Nephron progenitor cell (in vitro differentiated cells): ENCODE measurements around the gene PRKX.
"Not testable (repeated sequence)": the region's sequence is repeated elsewhere in the genome, so short reads cannot be mapped to it uniquely, and the experiment has no call there.

Source experiments
- DNase-seq: peaks from one replicate; pipeline ENCODE4 v3.0.0; 2021
- H3K27ac Mint-ChIP-seq: 2 replicates; pipeline ENCODE4 v1.8.0; 2021; ENCODE audit warnings: mild to moderate bottlenecking, moderate library complexity, mixed read lengths
- H3K27me3 Mint-ChIP-seq: 2 replicates; pipeline ENCODE4 v1.8.0; 2021; ENCODE audit warnings: mild to moderate bottlenecking, low read depth, mixed read lengths; ENCODE audit not compliant: poor library complexity
- H3K36me3 Mint-ChIP-seq: 2 replicates; pipeline ENCODE4 v1.8.0; 2021; ENCODE audit warnings: low read depth, mixed read lengths
- H3K4me1 Mint-ChIP-seq: 2 replicates; pipeline ENCODE4 v1.8.0; 2021; ENCODE audit warnings: mixed read lengths
- H3K4me3 Mint-ChIP-seq: 2 replicates; pipeline ENCODE4 v1.8.0; 2021; ENCODE audit warnings: mild to moderate bottlenecking, moderate library complexity, mixed read lengths
- H3K9me3 Mint-ChIP-seq: 2 replicates; pipeline ENCODE4 v1.8.0; 2021; ENCODE audit warnings: mild to moderate bottlenecking, moderate library complexity, mixed read lengths
- TF ChIP-seq, protein P1 (sequence below): fragments of 200-600 bp; sonication (generic); IDR thresholded peaks from 2 replicates; pipeline ENCODE4 v1.5.0; 2021; ENCODE audit warnings: antibody characterized with exemption

PRKX gene

DNA sequence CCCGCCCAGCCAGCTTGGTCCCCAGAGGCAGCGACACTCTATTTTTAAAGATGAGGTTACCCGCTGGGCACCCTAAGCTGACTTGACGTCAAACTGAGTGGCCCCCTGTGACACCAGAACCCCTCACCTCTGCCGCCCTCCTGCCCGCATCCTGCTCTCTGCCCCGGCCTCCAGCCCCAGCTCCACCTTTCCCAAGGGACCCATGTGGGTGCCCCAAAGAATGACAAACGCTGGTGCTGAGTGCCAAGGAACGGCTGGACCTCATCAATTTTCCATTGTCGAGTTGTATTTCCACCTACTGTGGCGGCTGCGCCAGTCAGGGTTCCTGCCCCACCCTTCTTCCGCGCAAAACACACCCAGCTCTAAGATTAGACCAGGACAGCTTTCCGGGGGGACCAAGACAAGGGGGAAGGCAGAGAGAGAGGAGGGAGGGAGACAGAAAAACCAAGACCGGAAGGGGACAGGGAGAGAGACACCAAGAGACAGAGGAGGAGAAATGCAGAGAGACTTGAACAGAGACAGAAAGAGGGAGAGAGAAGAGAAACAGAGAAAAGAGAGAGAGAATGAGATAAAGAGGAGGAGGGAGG is 2.0 kb downstream of the PRKX start:
- H3K9me3 Mint-ChIP-seq = no peaks in the 10 kb centered on the region
- H3K36me3 Mint-ChIP-seq = peaks cover 15% of the 10 kb centered on the region
- peaks cover 60% of the 10 kb centered on the region for H3K27me3 Mint-ChIP-seq
- H3K27ac Mint-ChIP-seq = no peak overlapping the region
- H3K4me3 Mint-ChIP-seq = peak overlapping the region; percentile 91
- H3K4me1 Mint-ChIP-seq = peaks cover 36% of the 10 kb centered on the region
- TF ChIP-seq, protein P1, sequence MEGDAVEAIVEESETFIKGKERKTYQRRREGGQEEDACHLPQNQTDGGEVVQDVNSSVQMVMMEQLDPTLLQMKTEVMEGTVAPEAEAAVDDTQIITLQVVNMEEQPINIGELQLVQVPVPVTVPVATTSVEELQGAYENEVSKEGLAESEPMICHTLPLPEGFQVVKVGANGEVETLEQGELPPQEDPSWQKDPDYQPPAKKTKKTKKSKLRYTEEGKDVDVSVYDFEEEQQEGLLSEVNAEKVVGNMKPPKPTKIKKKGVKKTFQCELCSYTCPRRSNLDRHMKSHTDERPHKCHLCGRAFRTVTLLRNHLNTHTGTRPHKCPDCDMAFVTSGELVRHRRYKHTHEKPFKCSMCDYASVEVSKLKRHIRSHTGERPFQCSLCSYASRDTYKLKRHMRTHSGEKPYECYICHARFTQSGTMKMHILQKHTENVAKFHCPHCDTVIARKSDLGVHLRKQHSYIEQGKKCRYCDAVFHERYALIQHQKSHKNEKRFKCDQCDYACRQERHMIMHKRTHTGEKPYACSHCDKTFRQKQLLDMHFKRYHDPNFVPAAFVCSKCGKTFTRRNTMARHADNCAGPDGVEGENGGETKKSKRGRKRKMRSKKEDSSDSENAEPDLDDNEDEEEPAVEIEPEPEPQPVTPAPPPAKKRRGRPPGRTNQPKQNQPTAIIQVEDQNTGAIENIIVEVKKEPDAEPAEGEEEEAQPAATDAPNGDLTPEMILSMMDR = no peak
- peak; percentile 4 for DNase-seq

DNA sequence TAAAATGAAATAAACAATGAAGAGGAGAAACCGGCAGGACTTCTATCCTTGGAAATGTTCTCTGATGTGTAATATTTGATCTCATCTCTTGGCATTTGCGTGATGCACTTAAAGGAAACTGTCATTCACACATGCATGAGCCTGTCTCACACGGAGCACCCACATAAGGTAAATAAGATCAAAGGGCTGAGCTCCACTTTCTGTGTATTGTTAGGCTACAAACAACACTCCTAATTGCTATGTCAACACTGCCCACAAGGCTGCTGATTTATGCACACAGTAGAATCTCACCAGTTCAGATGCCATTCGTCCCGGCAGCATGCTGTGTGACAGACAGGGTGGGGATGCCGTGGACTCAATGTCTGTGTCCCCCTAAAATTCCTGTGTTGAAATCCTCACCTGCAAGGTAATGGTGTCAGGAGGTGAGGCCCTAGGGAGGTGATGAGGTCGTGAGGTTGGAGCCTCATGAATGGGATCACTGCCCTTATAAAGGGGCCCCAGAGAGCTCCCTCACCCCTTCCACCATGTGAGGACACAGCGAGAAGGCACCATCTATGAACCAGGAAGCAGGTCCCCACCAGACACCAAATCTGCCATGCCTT is 5.7 kb downstream of the PRKX start:
- not testable (repeated sequence) for H3K4me3 Mint-ChIP-seq

DNA sequence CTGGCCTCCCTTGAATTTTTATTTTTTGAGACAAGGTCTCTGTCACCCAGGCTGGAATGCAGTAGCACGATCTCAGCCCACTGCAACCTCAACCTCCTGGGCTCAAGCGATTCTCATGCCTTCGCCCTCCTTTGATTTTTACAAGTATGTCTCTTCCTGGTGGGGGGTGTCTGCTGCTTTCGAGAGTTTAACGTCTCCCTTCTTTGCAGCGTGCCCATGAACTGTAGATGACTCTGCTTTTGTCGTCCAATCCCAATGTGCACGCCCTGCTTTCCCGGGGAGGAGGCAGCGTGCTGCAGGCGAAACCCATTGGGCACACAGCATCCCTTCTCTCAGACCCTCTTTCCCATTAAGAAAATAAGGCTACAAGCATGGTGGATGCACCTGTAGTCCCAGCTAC is 7.0 kb downstream of the PRKX start:
- Mint-ChIP-seq H3K9me3 (no peaks in the 10 kb centered on the region), H3K4me1 (peaks cover 13% of the 10 kb centered on the region), H3K27ac (no peak overlapping the region), H3K4me3 (no peak overlapping the region), H3K27me3 (peaks cover 32% of the 10 kb centered on the region), H3K36me3 (peaks cover 46% of the 10 kb centered on the region)
- DNase-seq = no peak
- TF ChIP-seq, protein P1 = no peak

More for the DNA sequence above, 5.7 kb downstream of the PRKX start:
- Mint-ChIP-seq H3K4me1 (peaks cover 22% of the 10 kb centered on the region), H3K36me3 (peaks cover 41% of the 10 kb centered on the region), H3K27me3 (peaks cover 41% of the 10 kb centered on the region)
- DNase-seq, H3K27ac Mint-ChIP-seq, H3K9me3 Mint-ChIP-seq: not testable (repeated sequence)

DNA sequence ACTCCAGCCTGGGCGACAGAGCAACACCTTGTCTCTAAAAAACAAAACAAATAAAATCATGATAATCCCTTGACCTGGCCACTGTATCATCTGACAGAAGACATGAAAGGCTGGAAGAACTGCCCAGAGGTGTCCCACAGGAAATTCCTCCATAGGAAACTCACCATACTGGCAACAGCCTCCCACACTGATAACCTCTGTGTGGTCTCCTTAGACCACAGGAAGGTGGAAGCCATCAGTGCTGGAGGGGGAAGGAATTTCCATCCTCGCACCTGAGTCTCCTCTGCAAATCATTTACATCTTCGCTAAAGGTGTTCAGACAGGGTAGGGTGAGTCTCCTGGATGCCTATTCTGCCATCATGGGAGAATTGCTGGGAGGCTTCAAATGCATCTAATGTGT is 10.2 kb downstream of the PRKX start:
- Mint-ChIP-seq H3K4me1 (peaks cover 22% of the 10 kb centered on the region), H3K27me3 (peaks cover 11% of the 10 kb centered on the region), H3K36me3 (peaks cover 61% of the 10 kb centered on the region)
- DNase-seq, H3K27ac Mint-ChIP-seq, H3K4me3 Mint-ChIP-seq, H3K9me3 Mint-ChIP-seq: not testable (repeated sequence)

DNA sequence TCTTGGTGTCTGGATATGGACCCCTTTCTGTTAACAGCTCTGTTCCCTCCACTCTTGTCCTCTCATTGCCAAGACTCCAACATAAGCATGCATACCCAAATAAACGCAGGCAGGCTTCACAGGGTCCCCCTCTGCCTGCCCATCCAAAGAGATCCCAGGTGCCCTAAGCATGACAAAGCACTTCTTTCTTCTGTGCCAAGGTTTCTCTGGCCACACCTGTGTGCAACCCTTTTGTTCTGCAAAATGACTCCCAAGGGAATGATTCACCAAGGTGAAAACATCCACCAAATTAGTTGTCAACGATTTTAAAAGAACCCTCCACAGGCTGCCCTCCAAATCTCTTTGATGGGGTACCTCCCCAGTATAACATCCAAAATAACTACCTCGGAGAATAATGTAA is 11.4 kb downstream of the PRKX start:
- not testable (repeated sequence) for H3K4me3 Mint-ChIP-seq, DNase-seq, H3K27me3 Mint-ChIP-seq, H3K27ac Mint-ChIP-seq
- peaks cover 13% of the 10 kb centered on the region for H3K9me3 Mint-ChIP-seq
- H3K36me3 Mint-ChIP-seq = peaks cover 66% of the 10 kb centered on the region
- peaks cover 27% of the 10 kb centered on the region for H3K4me1 Mint-ChIP-seq

DNA sequence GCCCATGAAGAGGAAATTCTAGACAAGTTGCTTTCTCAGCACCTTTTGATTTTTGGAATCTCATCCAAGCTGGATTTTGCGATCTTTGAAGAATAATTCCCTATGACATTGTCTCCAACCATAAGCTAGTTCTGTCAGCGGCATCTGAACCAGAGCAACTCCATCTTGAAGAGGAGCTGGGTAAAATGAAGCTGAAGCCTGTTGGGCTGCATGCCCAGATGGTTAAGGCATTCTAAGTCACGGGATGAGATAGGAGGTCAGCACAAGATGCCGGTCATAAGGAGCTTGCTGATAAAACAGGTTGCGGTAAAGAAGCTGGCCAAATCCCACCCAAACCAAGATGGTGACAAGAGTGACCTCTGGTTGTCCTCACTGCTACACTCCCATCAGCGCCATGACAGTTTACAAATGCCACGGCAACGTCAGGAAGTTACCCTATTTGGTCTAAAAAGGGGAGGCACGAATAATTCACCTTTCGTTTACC is 12.0 kb downstream of the PRKX start:
- H3K27ac Mint-ChIP-seq, H3K27me3 Mint-ChIP-seq, H3K4me3 Mint-ChIP-seq, DNase-seq: not testable (repeated sequence)
- H3K9me3 Mint-ChIP-seq = peaks cover 19% of the 10 kb centered on the region
- peaks cover 70% of the 10 kb centered on the region for H3K36me3 Mint-ChIP-seq
- H3K4me1 Mint-ChIP-seq = peaks cover 28% of the 10 kb centered on the region

DNA sequence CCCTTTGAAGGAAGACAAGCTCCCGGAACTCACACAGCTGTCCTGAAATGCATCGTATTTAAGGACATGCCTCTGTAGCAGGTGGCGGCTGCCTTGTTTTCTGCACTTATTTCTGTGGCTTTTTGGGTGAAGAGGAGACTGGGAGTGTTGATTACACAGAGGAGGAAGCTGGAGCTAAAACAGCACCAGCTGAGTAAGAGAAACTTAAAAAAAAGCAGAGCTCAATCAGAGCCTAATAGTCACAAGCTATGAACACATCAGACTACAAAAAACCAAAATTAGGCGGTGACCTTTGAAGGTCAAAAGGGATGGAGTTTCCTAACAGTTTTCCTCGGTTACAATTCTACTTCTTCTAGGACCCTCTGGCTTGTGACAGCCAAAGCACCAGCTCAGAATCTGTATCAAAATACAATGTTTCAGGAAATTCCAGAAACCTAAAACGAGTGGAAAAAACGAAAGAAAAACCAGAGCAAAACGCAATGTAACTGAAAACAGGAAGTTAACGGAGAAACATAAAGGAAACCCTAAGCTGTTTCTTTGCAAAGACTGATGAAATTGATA is 13.5 kb downstream of the PRKX start:
- Mint-ChIP-seq H3K27ac (no peak overlapping the region), H3K27me3 (peaks cover 3% of the 10 kb centered on the region), H3K4me1 (peaks cover 28% of the 10 kb centered on the region), H3K4me3 (no peak overlapping the region), H3K9me3 (peaks cover 33% of the 10 kb centered on the region), H3K36me3 (peaks cover 76% of the 10 kb centered on the region)
- TF ChIP-seq, protein P1 = no peak
- no peak for DNase-seq
